Endothelial cell (in vitro differentiated cells): ENCODE results near the gene SLC22A16. TPM values are rescaled to one million over a fixed set of nuclear protein-coding genes. Genes with fewer than 3 reads are reported as not detected.

ENCODE experiments used
- DNase-seq: peaks from one replicate; pipeline ENCODE4 v3.0.0; 2021; ENCODE audit warnings: low spot score
- H3K27ac Mint-ChIP-seq: one replicate; pipeline ENCODE4 v1.8.0; 2021; ENCODE audit warnings: mixed read lengths, inconsistent platforms; ENCODE audit not compliant: unreplicated experiment
- H3K27me3 Mint-ChIP-seq: one replicate; pipeline ENCODE4 v1.8.0; 2021; ENCODE audit warnings: mild to moderate bottlenecking, moderate library complexity, mixed read lengths, inconsistent platforms; ENCODE audit not compliant: unreplicated experiment
- H3K36me3 Mint-ChIP-seq: one replicate; pipeline ENCODE4 v1.8.0; 2021; ENCODE audit warnings: mild to moderate bottlenecking, low read depth, mixed read lengths, inconsistent platforms; ENCODE audit not compliant: unreplicated experiment
- H3K4me1 Mint-ChIP-seq: one replicate; pipeline ENCODE4 v1.8.0; 2021; ENCODE audit warnings: mild to moderate bottlenecking, mixed read lengths, inconsistent platforms; ENCODE audit not compliant: unreplicated experiment
- H3K4me3 Mint-ChIP-seq: one replicate; pipeline ENCODE4 v1.8.0; 2021; ENCODE audit warnings: mild to moderate bottlenecking, mixed read lengths, inconsistent platforms; ENCODE audit not compliant: unreplicated experiment
- H3K9me3 Mint-ChIP-seq: one replicate; pipeline ENCODE4 v1.8.0; 2021; ENCODE audit warnings: mixed read lengths, inconsistent platforms; ENCODE audit not compliant: unreplicated experiment
- CTCF ChIP-seq: fragments of 200-600 bp; sonication (generic); IDR thresholded peaks from one replicate; pipeline ENCODE4 v1.5.0; 2021; ENCODE audit warnings: antibody characterized with exemption; ENCODE audit not compliant: unreplicated experiment
- total RNA-seq: library from RNA; stranded (reverse); fragmentation: NEBNext Ultra II Directional; extraction: Animal tissue kit (Norgen Biotek cat#: 25700); gene quantifications from one replicate; pipeline ENCODE4 v1.2.1, GENCODE V29; 2021; ENCODE audit not compliant: unreplicated experiment

The SLC22A16 gene
- total RNA-seq, 1 donor from 2014 or later: 0.54 TPM

- H3K4me1 Mint-ChIP-seq: no peaks in the 10 kb centered on the region
- TF ChIP-seq CTCF: no peak
- no peaks in the 10 kb centered on the region for H3K36me3 Mint-ChIP-seq
- H3K4me3 Mint-ChIP-seq: no peak overlapping the region
- no peaks in the 10 kb centered on the region for H3K9me3 Mint-ChIP-seq
- H3K27me3 Mint-ChIP-seq: no peaks in the 10 kb centered on the region
- no peak for DNase-seq
- no peak overlapping the region for H3K27ac Mint-ChIP-seq
Measured at GRCh38 chr6:110378552-110378951, 97.9 kb downstream of the SLC22A16 start.

Other genes with a start within 250 kb of the SLC22A16 start
- gene METTL24, start 118.3 kb downstream of the SLC22A16 start, total RNA-seq: 6.5 TPM
- not detected for gene DDO, start 61.0 kb downstream of the SLC22A16 start, total RNA-seq